Progenitor cell of endocrine pancreas (in vitro differentiated cells): ENCODE measurements around the gene GFER. TPM values are rescaled to one million over a fixed set of nuclear protein-coding genes. Genes with fewer than 3 reads are reported as not detected.

Experiments used
- DNase-seq: peaks from one replicate; pipeline ENCODE4 v3.0.0; 2021; ENCODE audit warnings: low spot score; ENCODE audit not compliant: unreplicated experiment
- H3K27ac Mint-ChIP-seq: 2 replicates; pipeline ENCODE4 v1.8.0; 2021; ENCODE audit warnings: mild to moderate bottlenecking, moderate library complexity, mixed read lengths
- H3K27me3 Mint-ChIP-seq: 2 replicates; pipeline ENCODE4 v1.8.0; 2021; ENCODE audit warnings: mixed read lengths
- H3K36me3 Mint-ChIP-seq: 2 replicates; pipeline ENCODE4 v1.8.0; 2022; ENCODE audit warnings: mixed read lengths; ENCODE audit not compliant: insufficient read depth
- H3K4me1 Mint-ChIP-seq: 2 replicates; pipeline ENCODE4 v1.8.0; 2021; ENCODE audit warnings: low read depth, mixed read lengths
- H3K4me3 Mint-ChIP-seq: 2 replicates; pipeline ENCODE4 v1.8.0; 2021; ENCODE audit warnings: low read depth, mild to moderate bottlenecking, moderate library complexity, mixed read lengths
- H3K9me3 Mint-ChIP-seq: 2 replicates; pipeline ENCODE4 v1.8.0; 2021; ENCODE audit warnings: low read depth, mixed read lengths
- total RNA-seq: library from RNA; stranded (reverse); gene quantifications from 2 replicates; pipeline ENCODE4 v1.2.1, GENCODE V29; 2021
- TF ChIP-seq, protein P1 (sequence below): fragments of 200-600 bp; sonication (generic); IDR thresholded peaks from one replicate; pipeline ENCODE4 v1.5.0; 2021; ENCODE audit warnings: antibody characterized with exemption, mild to moderate bottlenecking; ENCODE audit not compliant: unreplicated experiment

Gene GFER
- total RNA-seq, 1 donor from 2014 or later, result 32.9 TPM

DNA sequence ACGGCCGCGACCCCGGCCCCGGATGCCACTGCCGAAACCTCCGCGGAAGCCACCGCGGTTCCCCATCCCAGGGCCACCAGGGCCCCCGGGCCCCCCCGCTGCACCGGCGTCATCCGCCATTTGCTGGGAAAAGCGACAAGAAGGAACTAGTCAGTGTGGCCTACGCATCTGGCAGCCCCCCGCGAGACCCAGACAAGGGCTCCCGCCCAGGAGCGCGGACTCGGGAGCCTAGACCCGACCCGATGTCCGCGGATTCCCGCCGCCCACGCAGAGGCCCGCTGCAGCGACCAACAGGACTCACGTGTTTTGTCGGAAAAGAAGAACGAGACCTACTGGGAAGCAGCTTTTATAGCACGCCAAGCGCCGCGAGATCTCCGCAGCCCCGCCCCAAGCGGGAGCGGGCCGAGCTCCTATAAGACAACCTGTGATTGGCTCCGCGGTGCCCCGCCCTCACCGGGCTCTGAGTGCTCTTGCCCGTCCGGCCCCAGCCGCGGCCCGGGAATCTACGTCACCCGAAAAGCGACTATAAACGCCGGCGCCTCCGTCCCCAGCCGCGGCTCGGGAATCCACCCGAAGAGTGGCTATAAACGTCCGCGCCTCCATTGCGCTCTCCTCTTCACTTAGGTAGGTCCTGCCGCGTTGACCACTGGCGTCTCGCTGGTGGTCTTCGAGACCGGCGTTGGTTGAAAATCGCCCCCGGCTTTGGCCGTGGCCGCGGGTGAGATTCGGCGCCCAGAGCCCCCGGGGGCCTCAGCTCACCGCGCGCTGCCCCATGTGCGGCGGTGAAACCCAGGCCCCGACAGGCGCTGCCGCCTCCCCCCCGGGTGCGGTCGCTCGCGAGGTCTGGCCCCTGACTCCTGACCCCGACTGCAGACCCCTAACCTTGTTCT is 19.2 kb upstream of the GFER start, which contains the start of gene RPS2:
Gene RPS2, minus strand, starts transcription at position 321 of the 890 bp plus-strand sequence. Its CDS starts 201 bp downstream, at position 120.
- TF ChIP-seq, protein P1, sequence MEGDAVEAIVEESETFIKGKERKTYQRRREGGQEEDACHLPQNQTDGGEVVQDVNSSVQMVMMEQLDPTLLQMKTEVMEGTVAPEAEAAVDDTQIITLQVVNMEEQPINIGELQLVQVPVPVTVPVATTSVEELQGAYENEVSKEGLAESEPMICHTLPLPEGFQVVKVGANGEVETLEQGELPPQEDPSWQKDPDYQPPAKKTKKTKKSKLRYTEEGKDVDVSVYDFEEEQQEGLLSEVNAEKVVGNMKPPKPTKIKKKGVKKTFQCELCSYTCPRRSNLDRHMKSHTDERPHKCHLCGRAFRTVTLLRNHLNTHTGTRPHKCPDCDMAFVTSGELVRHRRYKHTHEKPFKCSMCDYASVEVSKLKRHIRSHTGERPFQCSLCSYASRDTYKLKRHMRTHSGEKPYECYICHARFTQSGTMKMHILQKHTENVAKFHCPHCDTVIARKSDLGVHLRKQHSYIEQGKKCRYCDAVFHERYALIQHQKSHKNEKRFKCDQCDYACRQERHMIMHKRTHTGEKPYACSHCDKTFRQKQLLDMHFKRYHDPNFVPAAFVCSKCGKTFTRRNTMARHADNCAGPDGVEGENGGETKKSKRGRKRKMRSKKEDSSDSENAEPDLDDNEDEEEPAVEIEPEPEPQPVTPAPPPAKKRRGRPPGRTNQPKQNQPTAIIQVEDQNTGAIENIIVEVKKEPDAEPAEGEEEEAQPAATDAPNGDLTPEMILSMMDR, result no peak
- no peaks in the 10 kb centered on the region for H3K9me3 Mint-ChIP-seq
- peak; percentile 99 for DNase-seq
- H3K4me1 Mint-ChIP-seq, result peaks cover 30% of the 10 kb centered on the region
- peak within 1 kb of the TSS; percentile 88 for H3K4me3 Mint-ChIP-seq
- peaks cover 16% of the 10 kb centered on the region for H3K36me3 Mint-ChIP-seq
- H3K27ac Mint-ChIP-seq, result peak within 1 kb of the TSS; percentile 97
- no peaks in the 10 kb centered on the region for H3K27me3 Mint-ChIP-seq

DNA sequence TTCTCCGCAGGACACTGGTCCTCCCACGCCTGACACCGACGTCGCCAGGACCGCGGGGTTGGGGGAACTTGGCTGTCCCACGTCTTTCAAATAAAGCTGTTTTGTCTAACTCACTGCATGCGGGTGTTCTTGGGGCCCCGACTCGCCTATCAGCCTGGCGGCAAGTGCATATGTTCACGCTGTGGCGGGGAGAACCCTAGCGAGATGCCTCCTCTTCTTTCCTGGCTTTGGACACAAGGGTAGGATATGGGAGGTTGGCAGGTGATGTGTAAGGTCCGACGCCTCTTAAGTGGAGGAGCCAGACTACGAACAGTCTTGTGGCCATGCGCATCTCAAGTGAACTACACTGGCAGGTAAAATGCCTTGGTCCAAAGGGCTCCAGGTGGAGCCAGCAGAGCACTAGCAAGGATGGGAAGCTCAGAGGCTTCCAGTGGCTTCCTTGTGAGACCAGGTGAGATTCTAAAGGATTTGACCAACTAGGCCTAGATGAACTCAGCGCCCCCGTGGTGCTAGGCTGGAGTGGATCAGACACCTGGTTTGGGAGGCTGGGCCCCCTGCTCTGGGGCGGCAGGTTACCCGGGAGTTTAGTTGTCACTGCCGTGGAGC is 18.5 kb upstream of the GFER start:
- H3K4me1 Mint-ChIP-seq, result peaks cover 24% of the 10 kb centered on the region
- TF ChIP-seq, protein P1, result no peak
- no peaks in the 10 kb centered on the region for H3K9me3 Mint-ChIP-seq
- DNase-seq, result no peak
- peak overlapping the region; percentile 88 for H3K4me3 Mint-ChIP-seq
- peak overlapping the region; percentile 97 for H3K27ac Mint-ChIP-seq
- H3K27me3 Mint-ChIP-seq, result no peaks in the 10 kb centered on the region
- H3K36me3 Mint-ChIP-seq, result peaks cover 16% of the 10 kb centered on the region

DNA sequence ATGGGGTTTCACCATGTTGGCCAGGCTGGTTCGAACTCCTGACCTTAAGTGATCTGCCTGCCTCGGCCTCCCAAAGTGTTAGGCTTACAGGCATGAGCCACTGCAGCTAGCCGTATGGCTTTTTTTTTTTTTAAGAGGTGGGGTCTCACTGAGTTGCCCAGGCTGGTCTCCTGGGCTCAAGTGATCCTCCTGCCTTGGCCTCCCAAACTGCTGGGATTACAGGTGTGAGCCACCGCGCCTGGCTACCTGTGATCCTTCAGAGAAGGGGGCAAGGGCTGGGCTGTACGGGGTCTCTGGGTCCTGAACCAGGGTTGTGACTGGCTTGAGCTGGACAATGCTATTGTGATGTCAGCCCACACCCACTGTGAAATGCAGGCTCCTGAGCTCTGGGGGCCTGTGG is 17.5 kb upstream of the GFER start, which contains the start of gene RNF151:
Gene RNF151, plus strand, starts transcription at position 397 of the 400 bp plus-strand sequence. CDS start 26 bp downstream, outside the sequence.
- no peak for DNase-seq
- H3K4me1 Mint-ChIP-seq, result peaks cover 20% of the 10 kb centered on the region
- H3K9me3 Mint-ChIP-seq, result no peaks in the 10 kb centered on the region
- TF ChIP-seq, protein P1, result no peak
- H3K4me3 Mint-ChIP-seq, result peak within 1 kb of the TSS; percentile 88
- no peaks in the 10 kb centered on the region for H3K27me3 Mint-ChIP-seq
- peak within 1 kb of the TSS; percentile 97 for H3K27ac Mint-ChIP-seq
- peaks cover 12% of the 10 kb centered on the region for H3K36me3 Mint-ChIP-seq

DNA sequence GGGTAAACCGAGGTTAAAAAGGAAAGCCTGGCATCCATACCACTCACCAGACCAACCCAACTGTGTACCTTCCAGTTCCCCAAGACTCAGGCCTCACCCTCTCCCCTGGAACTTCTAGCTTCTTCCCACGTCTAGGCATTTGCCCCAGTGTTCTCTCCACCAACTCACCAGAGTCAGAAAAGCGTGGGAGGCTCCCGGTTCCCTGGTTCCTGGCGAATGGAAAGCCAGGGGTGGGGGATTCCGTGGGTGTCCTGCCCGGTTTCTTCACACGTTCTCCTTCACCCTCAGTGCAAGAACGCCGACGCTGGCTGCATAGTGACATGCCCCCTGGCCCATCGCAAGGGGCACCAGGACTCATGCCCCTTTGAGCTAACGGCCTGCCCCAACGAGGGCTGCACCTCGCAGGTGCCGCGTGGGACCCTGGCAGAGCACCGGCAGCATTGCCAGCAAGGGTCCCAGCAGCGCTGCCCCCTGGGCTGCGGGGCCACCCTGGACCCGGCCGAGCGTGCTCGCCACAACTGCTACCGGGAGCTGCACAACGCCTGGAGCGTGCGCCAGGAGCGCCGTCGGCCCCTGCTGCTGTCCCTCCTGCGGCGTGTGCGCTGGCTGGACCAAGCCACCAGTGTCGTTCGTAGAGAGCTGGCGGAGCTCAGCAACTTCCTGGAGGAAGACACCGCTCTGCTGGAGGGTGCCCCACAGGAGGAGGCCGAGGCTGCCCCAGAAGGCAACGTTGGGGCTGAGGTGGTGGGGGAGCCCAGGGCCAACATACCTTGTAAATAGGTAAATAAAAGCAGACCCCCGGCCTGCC is 15.6 kb upstream of the GFER start:
- Mint-ChIP-seq H3K27me3 (no peaks in the 10 kb centered on the region), H3K36me3 (peaks cover 4% of the 10 kb centered on the region), H3K9me3 (no peaks in the 10 kb centered on the region), H3K4me1 (peaks cover 26% of the 10 kb centered on the region), H3K4me3 (no peak overlapping the region), H3K27ac (no peak overlapping the region)
- DNase-seq, result no peak
- TF ChIP-seq, protein P1, result no peak
